ENCODE measurements around the gene CSKMT.
A peak's percentile ranks its signal among the peaks of the same experiment; 100 is the strongest.
"Not testable (repeated sequence)": the region's sequence is repeated elsewhere in the genome, so short reads cannot be mapped to it uniquely, and the experiment has no call there.

Gene CSKMT, protein sequence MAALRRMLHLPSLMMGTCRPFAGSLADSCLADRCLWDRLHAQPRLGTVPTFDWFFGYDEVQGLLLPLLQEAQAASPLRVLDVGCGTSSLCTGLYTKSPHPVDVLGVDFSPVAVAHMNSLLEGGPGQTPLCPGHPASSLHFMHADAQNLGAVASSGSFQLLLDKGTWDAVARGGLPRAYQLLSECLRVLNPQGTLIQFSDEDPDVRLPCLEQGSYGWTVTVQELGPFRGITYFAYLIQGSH

DNA sequence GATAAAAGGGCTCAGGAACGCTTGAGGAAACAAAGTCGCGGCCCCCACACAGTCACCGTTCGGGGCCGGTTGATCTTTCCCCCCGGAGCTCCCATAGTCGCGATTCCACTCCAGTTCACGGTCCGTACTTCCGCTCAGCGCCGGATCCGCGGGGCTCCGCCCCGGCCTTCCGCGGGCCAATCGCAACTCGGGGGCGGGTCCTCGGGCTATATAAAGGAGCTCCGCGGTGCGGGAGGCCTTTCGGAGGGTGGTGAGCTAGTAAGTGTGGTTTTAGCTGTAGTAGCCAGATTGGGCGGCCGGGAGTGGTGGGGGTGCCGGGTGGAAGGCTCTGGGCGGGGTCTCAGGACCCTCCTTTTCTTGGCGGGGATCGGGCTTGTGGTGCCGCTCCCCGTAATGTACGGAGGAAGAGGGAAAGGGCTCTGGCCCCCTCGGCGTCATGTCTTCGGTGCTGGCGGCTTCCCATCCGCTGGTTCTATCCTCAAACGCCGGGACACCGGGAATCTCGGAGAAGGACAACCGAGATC is at the start of gene CSKMT, which contains the start of gene C11orf98:
TSS of gene CSKMT (plus strand) at position 238 of the 524 bp plus-strand sequence. CDS start 568 bp downstream, outside the sequence.
TSS of gene C11orf98 (minus strand) at position 136 of the 524 bp plus-strand sequence. CDS start at position 95, 41 bp downstream.
- DNase-seq: peak; percentile 89

DNA sequence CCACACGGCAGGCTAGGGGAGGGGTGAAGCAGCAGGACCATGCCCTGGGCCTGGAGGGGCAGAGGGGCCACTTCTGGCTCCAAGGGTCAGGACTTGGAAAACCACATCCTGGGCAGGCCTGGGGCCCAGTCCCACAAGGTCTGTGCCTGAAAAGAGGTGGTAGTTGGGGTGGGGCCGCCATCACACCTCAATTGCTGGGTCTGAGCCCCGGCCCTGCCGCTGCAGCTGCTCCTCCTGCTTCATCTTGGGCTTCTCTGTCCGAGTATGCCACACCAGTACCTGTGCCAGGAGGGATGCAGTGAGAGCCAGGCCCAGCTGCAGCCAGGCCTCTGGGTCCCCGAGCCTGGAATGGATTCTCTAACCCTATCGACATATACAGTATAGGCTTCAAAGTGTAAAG is 49.6 kb upstream of the CSKMT start:
- no peak for DNase-seq

DNA sequence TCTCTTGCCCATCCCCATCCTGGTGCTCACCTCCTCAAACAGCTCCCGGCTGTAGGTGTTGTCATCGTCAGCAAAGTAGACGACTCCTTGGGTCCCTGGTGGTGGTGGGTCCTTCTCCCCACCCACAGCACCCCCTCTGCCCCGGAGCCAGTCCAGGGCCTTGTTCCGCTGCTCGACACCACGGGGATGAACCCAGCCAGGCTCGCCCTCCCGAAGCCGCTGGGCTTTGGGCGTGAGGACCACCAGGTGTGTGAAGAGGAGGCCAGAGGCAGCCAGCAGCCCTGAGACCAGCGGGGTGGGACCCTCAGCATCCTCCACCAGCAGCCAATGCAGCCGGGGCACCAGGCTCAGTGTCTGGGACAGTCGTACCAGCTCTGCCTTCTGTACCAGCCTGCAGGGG is 48.2 kb upstream of the CSKMT start:
- DNase-seq: not testable (repeated sequence)

DNA sequence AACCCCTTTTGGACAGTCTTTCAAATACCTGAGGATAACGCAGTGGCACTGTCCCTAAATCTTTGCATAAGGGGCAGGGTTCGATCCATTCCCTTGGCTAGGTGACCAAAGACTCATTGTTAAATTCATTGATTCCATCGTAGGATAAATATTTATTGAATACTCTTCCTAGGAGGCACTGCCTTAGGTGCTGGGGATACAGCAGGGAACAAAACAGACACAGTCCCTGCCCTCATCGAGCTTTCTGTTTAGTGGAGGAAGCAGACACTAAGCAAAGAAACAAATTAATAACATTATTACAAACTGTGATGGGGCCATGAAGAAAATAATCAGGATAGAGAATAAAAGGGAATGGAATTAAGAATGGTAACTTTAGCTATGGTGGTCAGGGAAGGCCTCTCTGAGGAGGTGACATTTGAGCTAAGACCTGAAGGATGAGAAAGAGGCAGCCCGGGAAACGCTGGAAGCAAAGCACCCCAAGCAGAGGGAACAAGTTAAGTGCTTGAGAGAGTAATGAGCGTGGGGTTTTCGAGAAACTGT is 44.0 kb upstream of the CSKMT start:
- DNase-seq: peak; percentile 30

DNA sequence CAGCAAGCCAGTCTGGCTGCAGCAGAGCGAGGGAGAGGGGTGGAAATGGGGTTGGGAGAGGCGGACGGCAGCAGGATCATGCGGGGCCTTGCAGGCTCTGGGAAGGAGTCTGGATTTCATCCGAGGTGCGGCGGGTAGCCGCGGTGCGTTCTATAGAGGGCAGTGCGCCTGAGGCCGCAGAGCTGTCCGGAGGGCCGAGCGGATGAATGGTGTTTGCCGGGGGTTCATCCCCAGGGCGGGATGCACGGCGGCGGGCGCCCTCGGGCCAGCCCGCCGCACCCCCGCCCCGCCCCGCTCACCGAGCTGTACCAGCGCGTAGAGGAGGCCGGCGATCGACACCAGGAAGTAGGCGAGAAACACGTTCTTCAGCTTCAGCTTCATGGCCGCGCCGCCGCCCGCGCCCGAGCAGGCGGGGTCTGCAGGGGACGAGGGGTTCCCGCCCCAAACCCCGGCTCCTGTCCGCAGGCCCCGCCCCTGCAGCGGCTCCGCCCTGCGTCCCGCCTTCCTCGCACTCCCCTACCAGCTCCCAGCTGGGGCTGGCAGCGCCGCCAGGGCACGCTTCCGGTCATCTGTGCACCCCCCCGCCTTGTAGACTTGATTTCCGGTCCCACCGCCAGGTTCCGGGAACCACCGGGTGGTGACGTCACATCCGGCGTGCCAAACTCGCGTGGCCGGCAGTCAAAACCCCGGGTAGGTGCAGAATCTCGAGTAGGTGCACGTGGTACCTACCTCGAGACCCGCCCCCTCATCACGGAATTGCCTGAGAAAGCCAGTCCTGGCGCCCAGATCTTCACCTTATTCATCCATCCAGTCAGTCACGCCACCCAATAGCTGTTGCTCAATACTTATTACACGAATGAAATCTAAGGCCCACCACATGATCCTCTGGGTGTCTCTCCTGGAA is 43.3 kb upstream of the CSKMT start, which contains the start of gene B3GAT3:
TSS of gene B3GAT3 (minus strand) at position 420 of the 904 bp plus-strand sequence. CDS start at position 381, 39 bp downstream.
- peak; percentile 98 for DNase-seq

DNA sequence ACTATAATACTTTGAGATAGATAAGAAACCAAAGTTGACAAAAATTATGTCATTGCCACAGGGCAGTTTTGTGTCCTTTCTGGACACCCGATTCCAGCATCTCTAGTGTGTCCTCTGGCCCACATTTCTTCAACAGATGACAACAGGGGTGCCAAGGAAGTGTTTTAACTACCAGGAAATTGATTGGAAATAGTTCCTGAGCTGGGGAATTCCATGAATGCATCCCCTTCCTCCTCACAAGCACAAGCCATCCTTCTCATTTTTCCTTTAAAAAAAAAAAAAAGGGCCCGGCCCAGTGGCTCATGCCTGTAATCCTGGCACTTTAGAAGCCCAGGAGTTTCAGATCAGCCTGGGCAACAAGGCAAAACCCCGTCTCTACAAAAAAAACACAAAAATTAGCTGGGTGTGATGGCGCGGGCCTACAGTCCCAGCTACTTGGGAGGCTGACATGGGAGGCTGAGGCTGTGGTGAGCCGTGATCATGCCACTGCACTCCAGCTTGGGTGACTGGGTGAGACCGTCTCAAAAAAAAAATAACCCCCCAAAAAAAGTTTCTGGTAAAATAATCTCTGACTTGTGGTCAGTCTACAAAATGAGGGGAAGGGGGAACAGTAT is 42.5 kb upstream of the CSKMT start:
- no peak for DNase-seq

DNA sequence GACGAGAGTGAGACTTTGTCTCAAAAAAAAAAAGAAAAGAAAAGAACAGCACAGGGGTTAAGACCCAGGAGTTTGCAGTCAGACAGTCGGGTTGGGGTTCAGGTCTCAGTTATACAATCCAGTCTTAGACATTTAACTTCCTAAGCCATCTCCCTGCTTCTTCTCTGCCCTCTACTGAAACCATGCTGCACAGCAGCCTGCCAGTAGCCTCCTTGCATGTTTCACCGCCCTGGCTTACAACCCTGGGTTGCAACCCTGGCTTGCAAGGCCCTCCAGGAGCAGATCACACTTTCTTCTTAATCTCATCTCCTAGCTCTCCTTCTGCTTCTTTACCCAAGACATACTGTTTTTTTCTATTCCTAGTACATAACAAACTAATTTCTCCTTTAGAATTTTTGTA is 37.4 kb upstream of the CSKMT start:
- peak; percentile 1 for DNase-seq

DNA sequence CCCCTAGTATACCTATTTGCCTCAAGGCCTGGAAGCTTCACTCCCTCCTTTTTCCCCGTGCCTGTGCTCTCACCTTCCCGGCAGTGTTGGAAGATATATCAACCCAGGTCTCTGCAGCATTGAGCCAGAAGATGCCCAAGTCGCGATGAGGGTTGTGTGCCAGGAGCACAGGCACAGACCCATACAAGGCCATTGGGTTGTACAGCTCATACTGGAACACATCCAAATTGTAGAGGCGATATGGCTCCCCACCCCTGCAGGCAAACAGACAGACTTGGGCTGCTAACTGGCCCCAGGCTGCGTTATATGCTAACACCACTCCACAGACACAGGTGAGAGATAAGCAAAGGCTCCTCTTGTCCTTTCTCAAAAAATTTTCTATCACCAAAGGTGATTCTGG is 32.6 kb upstream of the CSKMT start:
- DNase-seq: no peak

DNA sequence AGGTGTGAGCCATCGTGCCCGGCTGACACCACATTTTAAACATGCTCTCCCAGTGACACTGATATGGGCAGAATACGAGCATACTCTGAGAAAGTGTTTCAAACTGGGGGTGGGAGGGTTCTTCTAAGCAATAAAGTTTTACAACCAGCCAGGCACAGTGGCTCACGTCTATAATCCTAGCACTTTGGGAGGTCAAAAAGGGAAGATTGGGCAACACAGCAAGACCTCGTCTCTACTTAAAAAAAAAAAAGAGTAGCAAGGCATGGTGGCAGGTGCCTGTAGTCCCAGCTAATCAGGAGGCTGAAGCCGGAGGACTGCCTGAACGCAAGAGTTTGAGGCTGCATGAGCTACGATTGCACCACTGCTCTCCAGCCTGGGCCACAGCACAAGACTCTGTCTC is 20.9 kb upstream of the CSKMT start:
- DNase-seq: peak; percentile 36

DNA sequence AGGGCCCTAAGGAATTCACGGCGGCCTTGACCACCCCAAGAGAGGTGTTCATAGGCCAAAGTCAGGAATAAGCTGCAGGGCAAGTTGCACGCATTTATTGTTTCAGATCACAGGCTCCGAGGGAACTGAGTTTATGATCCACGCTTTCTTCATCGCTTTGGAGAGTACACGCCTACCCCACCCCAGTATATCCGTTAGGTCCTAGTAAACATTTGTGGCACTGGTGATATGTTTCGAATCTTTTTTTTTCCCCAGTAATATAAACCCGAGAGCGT is 19.5 kb upstream of the CSKMT start:
- DNase-seq: no peak

DNA sequence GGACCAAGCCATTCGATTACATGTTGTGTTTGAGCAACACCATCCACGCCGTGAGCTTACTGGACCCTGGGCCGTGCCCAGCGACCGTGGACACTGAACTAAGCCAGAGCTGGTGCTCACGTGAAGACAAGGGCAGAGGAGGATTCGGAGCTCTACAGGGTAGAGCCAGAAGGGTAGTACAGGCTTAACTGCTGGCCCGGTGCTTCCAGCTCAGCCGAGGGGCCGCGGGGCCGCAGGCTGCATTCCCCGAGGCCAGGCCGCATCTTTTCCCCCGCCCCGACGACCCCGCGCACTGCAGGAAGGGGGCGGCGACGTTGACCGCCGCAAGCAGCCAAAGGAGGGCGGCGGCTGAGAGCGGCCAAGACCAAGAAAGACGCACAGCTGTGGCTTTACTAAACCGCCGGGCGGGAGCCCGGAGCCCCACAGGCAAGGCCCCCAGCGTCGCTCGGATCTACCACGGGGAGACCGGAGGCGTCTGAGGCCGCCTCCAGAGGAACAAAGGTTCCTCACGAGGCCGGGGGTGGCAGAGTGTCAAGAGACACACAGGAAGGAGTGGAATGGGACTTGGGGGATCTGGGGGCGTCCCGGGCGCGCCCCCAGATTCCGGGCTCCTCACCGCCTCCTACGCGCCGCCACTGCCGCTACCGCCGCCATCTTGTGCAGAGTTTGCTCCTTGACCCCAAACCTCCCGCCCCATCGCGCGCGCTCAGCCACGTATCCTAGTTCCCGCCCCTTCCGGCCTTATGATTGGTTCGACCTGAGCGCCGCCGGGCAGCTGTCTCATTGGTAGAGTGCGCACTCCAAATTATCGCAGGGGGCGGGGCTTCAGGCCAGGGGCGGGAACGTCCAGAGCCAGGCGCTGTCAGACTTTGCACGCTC is 18.9 kb upstream of the CSKMT start, which contains the start of gene GANAB:
TSS of gene GANAB (minus strand) at position 668 of the 879 bp plus-strand sequence. CDS start at position 654, 14 bp downstream.
- peak; percentile 97 for DNase-seq

DNA sequence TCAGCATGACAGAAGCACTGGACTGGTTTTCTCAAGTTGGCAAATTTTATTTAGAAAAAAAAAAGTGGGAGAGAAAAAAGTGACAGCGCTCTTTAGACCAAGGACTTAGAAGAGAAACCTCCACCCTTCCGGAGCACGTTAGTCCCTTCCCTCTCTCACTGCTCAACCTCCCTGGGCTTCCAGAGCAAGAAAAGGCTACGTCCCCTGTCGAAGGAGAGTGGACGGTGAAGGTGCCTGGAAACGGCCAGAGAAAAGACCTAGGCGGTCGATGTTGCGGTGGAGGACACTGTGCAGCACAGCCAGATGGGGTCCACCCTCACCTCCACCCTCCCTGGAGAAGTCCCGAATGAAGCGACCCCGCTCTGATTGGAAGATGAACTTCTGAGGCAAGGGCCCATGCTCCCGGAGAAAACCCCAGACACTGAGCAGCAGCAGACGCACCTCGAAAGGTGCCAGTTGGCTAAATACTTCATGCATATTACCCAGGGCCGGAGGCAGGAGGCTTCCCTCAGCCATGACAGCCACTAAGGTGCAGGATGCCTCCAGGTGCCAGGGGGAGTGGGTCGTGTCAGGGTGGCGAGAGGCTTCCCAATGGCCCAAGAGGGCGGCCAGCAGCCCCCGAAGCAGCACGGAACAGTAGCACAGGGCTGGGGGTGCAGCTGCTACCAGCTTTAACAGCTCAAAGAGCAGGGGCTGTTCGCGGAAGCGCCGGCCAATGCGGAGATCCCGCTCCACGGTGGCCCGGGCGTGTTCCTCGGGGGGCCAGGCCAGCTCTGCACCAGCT is 18.1 kb upstream of the CSKMT start:
- no peak for DNase-seq

DNA sequence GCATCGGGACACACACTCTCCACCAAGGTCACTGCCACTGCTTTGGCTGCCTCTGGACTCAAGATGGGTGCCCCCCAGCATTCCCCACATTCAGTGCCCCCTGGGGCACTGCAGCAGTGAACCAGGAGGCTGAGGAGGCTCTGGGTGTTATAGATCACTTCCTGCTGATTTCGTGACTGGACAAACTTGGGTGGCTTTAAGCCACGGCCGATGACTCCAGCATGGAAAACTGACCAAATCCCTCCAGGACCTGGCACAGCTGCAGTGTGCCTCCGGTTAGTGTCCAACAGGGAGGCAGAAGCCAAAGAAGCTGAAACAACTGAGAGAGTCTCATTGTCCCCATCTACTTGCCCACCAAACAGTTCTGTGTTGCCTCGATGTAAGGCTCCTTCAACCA is 17.5 kb upstream of the CSKMT start:
- no peak for DNase-seq

DNA sequence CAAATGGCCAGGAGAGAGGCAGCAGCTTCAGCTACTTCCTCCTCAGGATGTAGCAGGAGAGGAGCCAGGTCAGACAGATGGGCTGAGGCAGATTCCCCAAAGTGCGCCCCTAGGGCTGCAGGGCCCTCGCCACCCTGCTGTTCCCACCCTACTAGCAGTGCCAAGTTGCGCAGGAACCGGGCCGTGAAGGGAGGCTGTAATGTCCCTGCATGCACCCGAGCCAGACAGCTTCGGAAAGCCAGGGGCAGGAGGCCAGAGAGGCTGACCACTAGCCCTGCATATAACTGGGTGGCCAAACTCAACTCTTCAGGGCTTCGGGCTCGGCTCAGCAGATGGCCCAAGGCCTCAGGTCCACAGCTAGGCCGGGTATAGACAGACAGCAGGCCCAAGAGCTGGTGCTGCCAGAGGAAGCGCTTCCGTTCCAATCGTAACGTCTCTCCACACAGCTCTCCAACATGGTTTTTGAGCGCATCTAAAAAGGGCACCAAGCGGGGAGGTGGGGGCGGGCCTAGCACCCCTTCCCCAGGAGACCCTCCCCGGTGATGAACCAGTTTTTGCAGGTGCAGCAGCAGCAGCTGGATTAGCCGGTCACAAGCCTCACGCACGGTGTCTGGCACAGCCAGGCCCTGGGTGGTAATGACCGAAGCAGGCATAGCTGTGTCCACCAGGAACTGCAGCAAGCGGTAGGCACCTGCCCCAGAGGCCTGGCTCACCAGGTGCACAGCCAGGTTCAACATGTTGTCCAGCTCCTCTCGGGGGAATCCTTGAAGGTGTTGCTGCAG is 16.7 kb upstream of the CSKMT start:
- no peak for DNase-seq

DNA sequence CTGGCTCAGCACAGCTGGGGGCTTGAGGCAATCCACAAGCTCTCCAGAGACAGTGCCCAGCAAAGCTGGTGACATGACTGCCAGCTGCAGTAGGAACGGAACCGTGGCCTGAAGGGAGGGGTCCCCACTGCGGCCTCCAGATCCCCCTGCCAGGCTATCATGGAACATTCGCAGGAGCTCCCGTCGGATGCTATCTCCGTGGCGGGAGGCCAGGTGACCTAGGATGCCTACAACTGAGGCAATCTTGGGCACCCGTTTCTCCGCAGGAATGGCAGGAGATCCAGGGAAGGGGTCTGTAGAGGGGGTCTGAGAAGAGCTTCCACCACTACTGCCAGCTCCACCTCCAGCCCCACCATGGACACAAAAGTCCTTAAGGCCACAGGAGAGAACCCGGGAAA is 16.1 kb upstream of the CSKMT start:
- DNase-seq: no peak

DNA sequence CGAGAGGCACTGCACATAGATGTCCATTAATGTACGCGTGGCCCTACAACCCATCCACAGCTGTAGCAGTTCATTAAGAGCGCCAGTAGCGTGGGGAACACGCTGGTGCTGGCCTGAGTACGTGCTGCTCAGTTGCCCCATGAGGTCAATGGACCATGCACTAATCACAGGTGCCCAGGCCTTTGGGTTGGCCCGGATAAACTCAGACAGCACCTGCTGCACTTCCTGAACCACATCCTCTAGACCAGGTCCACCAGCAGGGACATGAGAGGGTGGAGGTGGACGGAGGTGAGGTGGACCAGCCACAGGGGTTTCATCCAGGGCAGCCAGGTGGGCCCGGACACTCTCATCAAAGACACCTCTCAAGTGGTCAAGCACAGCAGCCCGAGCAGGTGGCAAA is 15.6 kb upstream of the CSKMT start:
- DNase-seq: no peak

DNA sequence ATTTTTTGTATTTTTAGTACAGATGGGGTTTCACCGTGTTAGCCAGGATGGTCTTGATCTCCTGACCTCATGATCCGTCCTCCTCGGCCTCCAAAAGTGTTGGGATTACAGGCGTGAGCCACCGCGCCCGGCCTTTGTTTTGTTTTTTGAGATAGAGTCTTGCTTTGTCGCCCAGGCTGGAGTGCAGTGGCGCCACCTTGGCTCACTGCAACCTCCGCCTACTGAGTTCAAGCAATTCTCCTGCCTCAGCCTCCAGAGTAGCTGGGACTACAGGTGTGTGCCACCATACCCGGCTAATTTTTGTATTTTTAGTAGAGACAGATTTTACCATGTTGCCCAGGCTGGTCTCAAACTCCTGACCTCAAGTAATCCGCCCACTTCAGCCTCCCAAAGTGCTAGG is 14.8 kb upstream of the CSKMT start:
- not testable (repeated sequence) for DNase-seq

DNA sequence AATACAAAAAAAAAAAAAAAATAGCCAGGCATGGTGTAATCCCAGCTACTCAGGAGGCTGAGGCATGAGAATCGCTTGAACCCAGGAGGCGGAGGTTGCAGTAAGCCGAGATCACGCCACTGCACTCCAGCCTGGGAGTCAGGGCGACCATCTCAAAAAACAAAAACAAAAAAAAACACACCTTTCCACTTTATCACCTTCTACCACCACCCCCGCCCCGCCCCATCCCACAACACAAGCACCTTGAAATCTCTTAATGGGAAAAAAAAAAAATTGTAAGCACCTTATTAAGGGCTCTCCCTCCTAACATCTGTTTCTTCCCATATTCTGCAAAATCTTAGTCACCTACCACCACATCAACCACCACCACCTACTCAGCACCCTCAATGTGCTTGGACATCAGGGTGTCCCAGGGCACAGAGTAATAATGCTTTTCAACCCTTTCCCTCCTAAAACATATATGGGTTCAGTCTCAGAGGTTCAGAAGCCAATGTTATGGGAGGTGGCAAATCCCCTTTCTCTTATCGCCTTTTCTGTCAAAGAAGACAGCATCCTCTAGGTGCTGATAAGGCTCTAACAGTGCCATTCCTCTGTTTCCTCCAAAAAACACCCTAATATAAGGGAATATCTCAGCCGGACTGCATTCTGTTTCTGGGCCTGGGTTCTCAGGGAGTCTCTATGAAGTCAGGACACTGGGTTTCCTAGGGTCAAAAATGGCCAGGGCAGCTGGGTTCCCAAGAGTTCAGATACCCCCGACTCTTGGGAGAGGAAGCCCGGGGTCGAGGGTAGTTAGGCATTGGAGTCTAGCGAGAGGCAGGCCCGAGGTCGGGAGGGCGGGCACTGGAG is 12.7 kb upstream of the CSKMT start:
- peak; percentile 5 for DNase-seq

DNA sequence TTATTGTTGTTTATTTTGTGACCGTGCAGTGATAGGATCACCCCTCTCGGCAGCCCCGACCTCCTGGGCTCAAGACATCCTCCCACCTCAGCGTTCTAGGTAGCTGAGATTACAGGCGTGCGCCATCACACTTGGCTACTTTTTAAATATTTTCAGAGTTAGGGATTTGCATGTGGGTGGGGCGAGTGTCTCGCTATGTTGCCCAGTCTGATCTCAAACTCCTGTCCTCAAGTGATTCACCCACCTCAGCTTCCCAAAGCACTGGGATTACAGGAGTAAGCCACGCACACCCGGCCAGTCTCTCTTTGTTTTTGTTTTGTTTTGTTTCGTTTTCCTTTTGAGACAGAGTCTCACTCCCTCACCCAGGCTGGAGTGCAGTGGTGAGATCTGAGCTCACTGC is 10.8 kb upstream of the CSKMT start:
- no peak for DNase-seq
